HG02642 (cell line): Measurements from ENCODE around the gene MYLK.

ENCODE experiments used
- ATAC-seq: cut with Tn5 transposase; IDR thresholded peaks from one replicate; pipeline ENCODE4 v1.9.1; 2021; ENCODE audit warnings: mild to moderate bottlenecking; ENCODE audit not compliant: unreplicated experiment, poor library complexity

Gene MYLK

GRCh38 chr3:123586131-123586530 lies 298.0 kb downstream of the MYLK start:
- ATAC-seq: no peak

DNA sequence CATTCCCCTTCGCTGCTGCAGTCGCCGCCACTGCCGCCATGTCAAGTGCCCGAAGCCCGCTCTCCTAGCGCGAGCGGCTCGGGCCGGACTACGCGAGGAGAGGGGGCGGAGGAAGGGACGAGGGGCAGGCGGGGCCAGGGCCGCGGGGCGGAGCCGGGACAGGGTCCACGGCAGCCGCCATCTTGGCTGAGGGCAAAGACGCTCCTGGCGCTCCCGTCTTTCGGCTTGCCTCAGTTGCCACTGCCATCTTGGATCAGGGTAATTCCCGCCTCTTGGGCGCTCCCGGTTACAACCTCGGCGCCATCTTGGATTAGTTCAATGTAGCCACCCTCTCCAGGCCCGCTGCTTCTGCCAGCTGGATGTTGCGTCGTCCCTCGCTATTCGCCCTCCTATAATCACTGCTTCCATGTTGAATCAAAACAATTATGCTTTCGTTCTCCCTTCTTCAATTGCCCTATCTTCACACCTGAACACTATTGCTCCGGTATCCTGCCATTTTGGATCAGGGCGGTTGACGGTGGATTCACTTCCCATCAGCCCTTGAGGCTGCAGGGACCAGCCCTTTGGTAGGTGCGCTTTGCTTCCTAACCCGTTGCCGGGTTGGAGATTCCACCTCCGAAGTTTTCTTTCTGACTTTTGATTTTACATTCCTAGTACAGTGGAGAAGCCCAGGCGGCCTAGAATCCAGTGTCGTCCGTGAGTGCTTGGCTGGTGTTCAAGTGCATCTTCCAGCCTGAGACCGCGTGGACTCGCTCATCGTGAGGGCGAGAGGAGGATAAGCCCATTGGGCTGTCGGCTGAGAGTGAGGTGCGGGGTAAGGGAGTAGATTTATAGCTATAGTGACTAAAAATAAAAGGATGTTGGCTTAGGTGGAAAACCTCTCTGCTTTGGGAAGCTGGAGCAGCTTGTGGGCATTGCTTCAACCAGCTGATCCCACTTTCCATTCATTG lies 298.9 kb downstream of the MYLK start, which contains the start of gene HACD2:
Gene HACD2 (minus strand): TSS at position 66 of the 950 bp plus-strand sequence. CDS start 26 bp downstream, at position 40.
- ATAC-seq: peak; percentile 93

DNA sequence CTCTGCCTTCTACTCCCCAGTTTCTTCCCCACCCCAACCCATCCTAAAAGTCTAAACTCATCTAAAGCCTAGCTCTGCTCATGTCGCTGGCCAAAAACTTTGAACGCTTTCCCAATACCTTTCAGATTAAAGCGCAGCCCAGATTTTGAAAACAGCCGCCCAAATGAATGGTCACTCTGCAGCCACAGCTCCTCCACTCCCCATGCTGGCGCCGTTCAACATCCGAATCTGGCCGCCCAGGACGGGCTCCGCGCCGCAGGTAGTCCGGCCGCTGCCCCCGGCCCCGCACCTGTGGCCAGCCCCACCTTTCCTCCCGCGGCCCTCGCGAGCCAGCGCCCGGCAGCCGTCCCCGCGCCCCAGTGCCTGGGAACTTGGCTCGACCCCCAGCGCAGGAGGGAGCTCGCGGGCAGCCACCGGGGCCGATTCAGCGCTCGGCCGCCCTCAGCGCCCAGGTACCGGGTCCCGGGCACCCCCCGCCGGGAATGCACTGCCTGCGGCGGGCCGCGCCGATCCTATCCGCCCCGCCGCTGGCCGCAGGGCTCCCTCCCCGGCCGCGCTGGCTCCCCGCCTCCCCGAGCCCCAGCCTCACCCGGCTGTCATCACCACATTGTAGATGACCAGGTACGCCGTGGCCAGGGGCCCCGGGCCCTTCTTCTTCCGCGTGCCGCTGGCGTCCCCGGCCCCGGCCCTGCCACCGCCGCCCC lies 299.7 kb downstream of the MYLK start:
- ATAC-seq: peak; percentile 38

DNA sequence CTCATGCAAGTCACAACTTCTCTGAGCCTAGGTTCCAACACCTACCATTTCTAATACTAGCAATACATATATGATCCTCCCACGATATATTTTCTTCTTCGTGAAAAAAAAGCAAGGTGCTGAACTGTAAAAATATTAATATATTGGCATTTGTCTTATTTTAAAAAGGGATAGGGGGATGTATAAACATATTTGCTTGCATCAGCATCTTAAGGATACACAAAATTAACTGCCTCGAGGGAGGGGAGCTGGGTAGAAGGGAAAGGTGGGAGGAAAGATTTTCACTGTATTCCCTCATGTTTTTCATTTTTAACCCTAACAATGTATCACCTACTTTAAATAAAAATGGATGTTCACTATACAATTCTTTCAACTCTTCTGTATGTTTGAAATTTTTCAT lies 300.6 kb downstream of the MYLK start:
- no peak for ATAC-seq

- no peak for ATAC-seq
These were observed 301.8 kb downstream of the MYLK start for GRCh38 chr3:123582315-123582714.

- ATAC-seq: no peak
These were observed 308.0 kb downstream of the MYLK start for GRCh38 chr3:123576122-123576521.

GRCh38 chr3:123571973-123572365 lies 312.2 kb downstream of the MYLK start:
- ATAC-seq: no peak

GRCh38 chr3:123571264-123571972 lies 312.7 kb downstream of the MYLK start:
- ATAC-seq: no peak

GRCh38 chr3:123568875-123569274 lies 315.3 kb downstream of the MYLK start:
- ATAC-seq: no peak

DNA sequence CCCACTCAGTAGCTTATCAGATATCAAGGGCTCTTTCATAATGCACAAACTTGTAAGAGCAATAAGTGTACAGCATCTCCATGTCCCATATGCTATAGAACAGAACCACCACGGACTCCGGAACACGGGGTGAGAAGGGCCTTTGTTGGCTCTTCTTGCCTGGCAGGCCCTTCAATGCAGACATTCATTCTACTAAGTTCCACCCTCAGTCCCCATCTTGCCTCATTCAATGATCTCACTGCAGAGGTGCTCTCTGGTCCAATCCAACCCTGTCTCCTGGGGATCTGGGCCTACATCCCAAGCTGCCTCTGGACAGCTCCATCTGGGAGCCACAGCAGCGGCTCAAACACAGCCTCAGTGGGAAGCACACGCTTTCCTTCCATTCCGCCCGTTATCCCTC lies 316.1 kb downstream of the MYLK start:
- ATAC-seq: no peak

- ATAC-seq: no peak
These were observed 320.1 kb downstream of the MYLK start for GRCh38 chr3:123564056-123564455.

DNA sequence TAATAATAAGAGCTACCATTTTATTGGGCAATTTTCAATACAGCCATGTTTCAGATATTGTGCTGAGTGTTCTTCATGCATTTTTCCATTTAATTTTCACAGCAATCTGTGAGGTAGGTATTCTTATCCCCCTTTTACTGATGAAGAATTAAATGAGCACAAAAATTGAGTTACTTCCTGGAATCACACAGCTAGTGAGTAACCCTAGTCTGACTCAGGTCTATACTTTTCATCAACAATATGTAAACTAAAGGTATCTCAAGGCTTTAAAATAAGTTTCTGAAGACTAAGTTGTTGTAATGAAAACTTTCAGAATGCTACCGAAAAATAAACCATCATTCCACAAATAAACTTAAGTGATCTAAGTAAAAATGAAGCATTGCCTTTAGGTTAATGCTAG lies 321.6 kb downstream of the MYLK start:
- ATAC-seq: no peak

DNA sequence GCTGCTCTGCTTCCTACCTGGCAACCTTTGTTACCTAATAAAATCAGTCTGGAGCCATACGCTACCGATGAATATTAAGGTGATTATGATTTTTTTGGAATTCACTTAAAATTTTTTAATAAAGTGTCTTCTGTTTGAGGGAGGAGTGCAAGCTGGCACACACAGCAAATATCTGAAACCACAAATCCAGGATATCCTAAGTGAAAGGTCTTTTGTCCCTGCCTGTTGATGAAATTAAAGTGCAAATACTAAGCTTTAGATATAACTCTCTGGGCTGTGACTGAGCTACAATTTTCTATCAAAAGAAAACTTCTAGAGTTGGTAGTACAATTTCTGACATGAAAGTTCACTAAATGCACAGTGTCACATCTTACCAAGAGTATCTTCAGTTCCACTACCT lies 322.9 kb downstream of the MYLK start:
- ATAC-seq: no peak
